Endothelial cell (in vitro differentiated cells): Measurements from ENCODE around the gene EPC2. TPM values are rescaled to one million over a fixed set of nuclear protein-coding genes. Genes with fewer than 3 reads are reported as not detected.

Experiments
- DNase-seq: peaks from one replicate; pipeline ENCODE4 v3.0.0; 2021; ENCODE audit warnings: low spot score
- H3K27ac Mint-ChIP-seq: one replicate; pipeline ENCODE4 v1.8.0; 2021; ENCODE audit warnings: mixed read lengths, inconsistent platforms; ENCODE audit not compliant: unreplicated experiment
- H3K27me3 Mint-ChIP-seq: one replicate; pipeline ENCODE4 v1.8.0; 2021; ENCODE audit warnings: mild to moderate bottlenecking, moderate library complexity, mixed read lengths, inconsistent platforms; ENCODE audit not compliant: unreplicated experiment
- H3K36me3 Mint-ChIP-seq: one replicate; pipeline ENCODE4 v1.8.0; 2021; ENCODE audit warnings: mild to moderate bottlenecking, low read depth, mixed read lengths, inconsistent platforms; ENCODE audit not compliant: unreplicated experiment
- H3K4me1 Mint-ChIP-seq: one replicate; pipeline ENCODE4 v1.8.0; 2021; ENCODE audit warnings: mild to moderate bottlenecking, mixed read lengths, inconsistent platforms; ENCODE audit not compliant: unreplicated experiment
- H3K4me3 Mint-ChIP-seq: one replicate; pipeline ENCODE4 v1.8.0; 2021; ENCODE audit warnings: mild to moderate bottlenecking, mixed read lengths, inconsistent platforms; ENCODE audit not compliant: unreplicated experiment
- H3K9me3 Mint-ChIP-seq: one replicate; pipeline ENCODE4 v1.8.0; 2021; ENCODE audit warnings: mixed read lengths, inconsistent platforms; ENCODE audit not compliant: unreplicated experiment
- total RNA-seq: library from RNA; stranded (reverse); fragmentation: NEBNext Ultra II Directional; extraction: Animal tissue kit (Norgen Biotek cat#: 25700); gene quantifications from one replicate; pipeline ENCODE4 v1.2.1, GENCODE V29; 2021; ENCODE audit not compliant: unreplicated experiment
- TF ChIP-seq, protein P1 (sequence below): fragments of 200-600 bp; sonication (generic); IDR thresholded peaks from one replicate; pipeline ENCODE4 v1.5.0; 2021; ENCODE audit warnings: antibody characterized with exemption; ENCODE audit not compliant: unreplicated experiment

EPC2 gene
- total RNA-seq, 1 donor from 2014 or later, result 31.4 TPM

DNA sequence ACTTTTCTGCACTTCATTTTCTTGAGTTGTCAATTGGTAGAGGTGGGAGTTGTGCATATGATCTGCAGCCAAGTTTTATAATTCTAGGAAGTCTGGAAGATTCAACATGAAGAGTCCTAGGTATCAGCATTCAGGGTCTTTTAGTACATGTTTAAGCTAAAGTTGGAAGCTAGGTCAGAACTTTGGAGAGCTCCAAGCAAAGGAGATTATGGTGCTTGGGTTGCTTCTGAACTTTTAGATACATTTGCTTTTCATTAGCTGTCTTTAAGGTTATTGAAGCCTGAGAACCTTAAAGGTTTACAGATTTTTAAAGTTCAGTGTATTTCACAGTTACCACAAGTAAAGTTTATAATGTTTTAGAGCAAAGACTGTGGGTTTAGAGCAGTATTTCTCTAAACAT lies 85.5 kb downstream of the EPC2 start:
- TF ChIP-seq, protein P1, sequence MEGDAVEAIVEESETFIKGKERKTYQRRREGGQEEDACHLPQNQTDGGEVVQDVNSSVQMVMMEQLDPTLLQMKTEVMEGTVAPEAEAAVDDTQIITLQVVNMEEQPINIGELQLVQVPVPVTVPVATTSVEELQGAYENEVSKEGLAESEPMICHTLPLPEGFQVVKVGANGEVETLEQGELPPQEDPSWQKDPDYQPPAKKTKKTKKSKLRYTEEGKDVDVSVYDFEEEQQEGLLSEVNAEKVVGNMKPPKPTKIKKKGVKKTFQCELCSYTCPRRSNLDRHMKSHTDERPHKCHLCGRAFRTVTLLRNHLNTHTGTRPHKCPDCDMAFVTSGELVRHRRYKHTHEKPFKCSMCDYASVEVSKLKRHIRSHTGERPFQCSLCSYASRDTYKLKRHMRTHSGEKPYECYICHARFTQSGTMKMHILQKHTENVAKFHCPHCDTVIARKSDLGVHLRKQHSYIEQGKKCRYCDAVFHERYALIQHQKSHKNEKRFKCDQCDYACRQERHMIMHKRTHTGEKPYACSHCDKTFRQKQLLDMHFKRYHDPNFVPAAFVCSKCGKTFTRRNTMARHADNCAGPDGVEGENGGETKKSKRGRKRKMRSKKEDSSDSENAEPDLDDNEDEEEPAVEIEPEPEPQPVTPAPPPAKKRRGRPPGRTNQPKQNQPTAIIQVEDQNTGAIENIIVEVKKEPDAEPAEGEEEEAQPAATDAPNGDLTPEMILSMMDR, result no peak
- no peak overlapping the region for H3K4me3 Mint-ChIP-seq
- no peaks in the 10 kb centered on the region for H3K27me3 Mint-ChIP-seq
- H3K4me1 Mint-ChIP-seq, result no peaks in the 10 kb centered on the region
- DNase-seq, result no peak
- H3K36me3 Mint-ChIP-seq, result no peaks in the 10 kb centered on the region
- no peaks in the 10 kb centered on the region for H3K9me3 Mint-ChIP-seq
- H3K27ac Mint-ChIP-seq, result no peak overlapping the region

DNA sequence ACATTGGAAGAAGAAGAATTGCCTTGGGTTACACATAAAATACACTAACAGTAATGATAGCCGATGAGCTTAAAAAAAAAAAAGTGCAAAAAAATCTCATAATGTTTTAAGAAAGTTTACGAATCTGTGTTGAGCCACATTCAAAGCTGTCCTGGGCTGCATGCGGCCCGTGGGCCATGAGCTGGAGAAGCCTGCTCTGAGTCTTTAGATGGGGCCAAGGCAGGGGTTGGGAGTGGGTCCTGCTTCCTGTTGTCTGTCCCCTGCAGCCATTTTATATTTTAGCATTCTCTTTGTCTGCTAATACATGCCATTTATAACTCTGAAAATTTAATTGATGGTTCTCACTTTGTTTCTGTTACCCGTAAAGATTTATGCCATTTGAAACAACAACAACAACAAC lies 93.2 kb downstream of the EPC2 start:
- Mint-ChIP-seq H3K9me3 (no peaks in the 10 kb centered on the region), H3K27me3 (peaks cover 2% of the 10 kb centered on the region), H3K36me3 (no peaks in the 10 kb centered on the region), H3K4me1 (no peaks in the 10 kb centered on the region), H3K4me3 (no peak overlapping the region), H3K27ac (no peak overlapping the region)
- TF ChIP-seq, protein P1, result no peak
- DNase-seq, result no peak

DNA sequence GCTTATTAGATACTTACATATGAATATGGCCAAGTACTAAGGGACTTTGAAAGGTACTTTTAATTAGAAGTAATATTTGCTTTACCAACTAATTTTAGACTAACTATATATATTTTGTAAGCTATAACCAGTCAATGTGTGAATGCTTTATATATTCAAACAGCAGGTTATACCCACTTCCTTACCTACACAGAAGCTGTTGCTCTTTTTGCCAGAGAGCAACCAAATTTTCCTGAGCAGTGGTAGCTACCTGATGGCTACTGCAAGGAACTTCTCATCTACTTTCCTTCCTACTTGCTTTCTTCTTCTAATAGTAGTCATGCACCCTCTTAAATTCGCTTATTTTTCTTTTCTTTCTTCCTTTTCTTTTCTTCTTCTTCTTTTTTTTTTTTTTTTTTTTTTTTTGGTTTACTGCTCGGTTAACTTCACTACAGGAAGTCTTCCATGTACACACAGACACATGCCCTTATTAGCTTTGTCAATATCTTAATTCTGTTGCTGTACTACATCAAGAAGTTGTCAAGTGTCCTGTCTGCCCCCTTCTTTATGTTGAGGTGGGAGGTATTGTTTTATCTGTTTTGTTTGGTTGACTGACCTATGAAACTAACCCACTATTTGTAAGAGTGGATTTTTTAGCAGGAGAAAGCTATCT lies 95.0 kb downstream of the EPC2 start:
- no peak overlapping the region for H3K4me3 Mint-ChIP-seq
- no peak overlapping the region for H3K27ac Mint-ChIP-seq
- no peaks in the 10 kb centered on the region for H3K36me3 Mint-ChIP-seq
- no peaks in the 10 kb centered on the region for H3K9me3 Mint-ChIP-seq
- no peaks in the 10 kb centered on the region for H3K4me1 Mint-ChIP-seq
- DNase-seq, result no peak
- H3K27me3 Mint-ChIP-seq, result peaks cover 2% of the 10 kb centered on the region
- TF ChIP-seq, protein P1, result no peak

DNA sequence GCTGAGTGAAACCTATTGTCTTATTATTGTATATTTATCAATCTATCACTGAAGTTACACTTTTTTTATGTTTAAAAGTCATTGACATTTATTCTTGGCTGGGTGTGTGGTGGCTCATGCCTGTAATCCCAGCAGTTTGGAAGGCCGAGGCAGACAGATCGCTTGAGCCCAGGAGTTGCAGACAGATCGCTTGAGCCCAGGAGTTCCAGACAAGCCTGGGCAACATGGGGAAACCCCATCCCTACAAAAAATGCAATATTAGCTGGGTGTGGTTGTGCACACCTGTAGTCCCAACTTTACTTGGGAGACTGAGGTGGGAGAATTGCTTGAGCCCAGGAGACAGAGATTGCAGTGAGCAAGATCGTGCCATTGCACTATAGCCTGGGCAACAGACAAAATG lies 97.8 kb downstream of the EPC2 start:
- TF ChIP-seq, protein P1, result no peak
- H3K36me3 Mint-ChIP-seq, result no peaks in the 10 kb centered on the region
- no peak overlapping the region for H3K27ac Mint-ChIP-seq
- no peaks in the 10 kb centered on the region for H3K9me3 Mint-ChIP-seq
- no peak for DNase-seq
- peaks cover 2% of the 10 kb centered on the region for H3K27me3 Mint-ChIP-seq
- H3K4me3 Mint-ChIP-seq, result no peak overlapping the region
- H3K4me1 Mint-ChIP-seq, result peaks cover 4% of the 10 kb centered on the region

- no peak overlapping the region for H3K27ac Mint-ChIP-seq
- DNase-seq, result no peak
- no peaks in the 10 kb centered on the region for H3K36me3 Mint-ChIP-seq
- H3K4me1 Mint-ChIP-seq, result peaks cover 13% of the 10 kb centered on the region
- H3K9me3 Mint-ChIP-seq, result no peaks in the 10 kb centered on the region
- H3K4me3 Mint-ChIP-seq, result no peak overlapping the region
- TF ChIP-seq, protein P1, result no peak
- peaks cover 4% of the 10 kb centered on the region for H3K27me3 Mint-ChIP-seq
Observed at GRCh38 chr2:148745151-148745851, 100.8 kb downstream of the EPC2 start.
